Adrenal gland (tissue), 5 donors: ENCODE results near the gene MAST4.

Experiments
- CTCF ChIP-seq, 6 experiments: fragments of 450-650 bp in 4 of 6; fragments of 200-600 bp in 2 of 6; sonication (generic) in 1 of 6; IDR thresholded peaks; 1 replicate in 5 of 6; 2 replicates in 1 of 6; pipeline versions ENCODE4 v1.5.1 to v1.8.0; 2016 to 2021; ENCODE audit warnings: antibody characterized with exemption in 6 of 6, mild to moderate bottlenecking in 2 of 6, moderate library complexity in 1 of 6
- POLR2A ChIP-seq, 2 donors: fragments of 450-650 bp; IDR thresholded peaks; one replicate each; pipeline ENCODE4 v1.6.1; 2017; ENCODE audit warnings: antibody characterized with exemption in 2 of 2, mild to moderate bottlenecking in 2 of 2, moderate library complexity in 1 of 2
- donor health status: DM: no; HTN: no; CAD: no.

GRCh38 chr5:66897356-66897755, 301.2 kb downstream of the MAST4 start:
- no peak for TF ChIP-seq POLR2A (IDR thresholded peaks at IDR 0.05)
- TF ChIP-seq CTCF (IDR thresholded peaks at IDR 0.05): no peak
